Right atrium auricular region (tissue), 2 donors: Measurements from ENCODE around the gene RPS6KL1. TPM values are rescaled to one million over a fixed set of nuclear protein-coding genes. Genes with fewer than 3 reads are reported as not detected.
A peak's percentile ranks its signal among the peaks of the same experiment; 100 is the strongest.

Experiments used
- DNase-seq: peaks from one replicate; pipeline ENCODE4 v3.0.0-alpha.2; 2019; ENCODE audit warnings: low spot score
- H3K27ac ChIP-seq, 2 donors: fragments of 200-600 bp; sonication (generic); 1 replicate in 1 of 2; 2 replicates in 1 of 2; pipeline ENCODE4 v1.5.1; 2016 to 2019
- H3K27me3 ChIP-seq, 2 donors: fragments of 200-600 bp; sonication (generic); one replicate each; pipeline versions ENCODE4 v1.5.1 to v1.6.0; 2017 to 2019
- H3K36me3 ChIP-seq: fragments of 200-600 bp; sonication (generic); one replicate; pipeline ENCODE4 v1.5.1; 2016
- H3K4me1 ChIP-seq, 2 donors: fragments of 200-600 bp; sonication (generic); one replicate each; pipeline versions ENCODE4 v1.5.1 to v1.6.0; 2017 to 2019
- H3K4me3 ChIP-seq, 2 donors: fragments of 200-600 bp; sonication (generic); 1 replicate in 1 of 2; 2 replicates in 1 of 2; pipeline ENCODE4 v1.5.1; 2017 to 2019; ENCODE audit warnings: mild to moderate bottlenecking in 1 of 2, moderate library complexity in 1 of 2
- H3K9me3 ChIP-seq, 2 donors: fragments of 200-600 bp; sonication (generic); one replicate each; pipeline ENCODE4 v1.5.1; 2019
- total RNA-seq, 2 donors: library from RNA; depleted of rRNA; stranded (reverse); fragments of >200 nt; gene quantifications; one replicate each; pipeline ENCODE4 v1.1.0, GENCODE V29; 2016
- TF ChIP-seq, protein P1 (sequence below), 2 donors: fragments of 200-600 bp; sonication (generic); IDR thresholded peaks; one replicate each; pipeline ENCODE4 v1.5.1; 2019; ENCODE audit warnings: antibody characterized with exemption in 2 of 2

Gene RPS6KL1
- total RNA-seq, 2 donors from 2014 or later: 7.6 to 10.3 TPM

DNA sequence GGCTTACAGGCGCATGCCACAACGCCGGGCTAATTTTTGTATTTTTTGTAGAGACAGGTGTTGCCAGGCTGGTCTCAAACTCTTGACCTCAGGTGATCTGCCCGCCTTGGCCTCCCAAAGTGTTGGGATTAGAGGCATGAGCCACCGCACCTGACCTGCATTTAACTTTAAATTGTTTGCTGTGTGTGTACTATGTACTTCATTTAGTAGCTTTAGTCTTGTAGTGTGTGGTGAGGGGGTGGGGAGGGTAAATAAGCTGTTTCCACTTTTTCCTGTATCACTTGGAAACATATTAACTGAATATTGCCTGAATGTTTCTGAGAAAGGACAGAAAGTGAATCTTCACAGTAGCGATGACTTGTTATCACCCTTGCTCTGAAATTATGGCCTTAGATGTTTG lies 32.8 kb downstream of the RPS6KL1 start:
- DNase-seq: no peak
- TF ChIP-seq, protein P1, sequence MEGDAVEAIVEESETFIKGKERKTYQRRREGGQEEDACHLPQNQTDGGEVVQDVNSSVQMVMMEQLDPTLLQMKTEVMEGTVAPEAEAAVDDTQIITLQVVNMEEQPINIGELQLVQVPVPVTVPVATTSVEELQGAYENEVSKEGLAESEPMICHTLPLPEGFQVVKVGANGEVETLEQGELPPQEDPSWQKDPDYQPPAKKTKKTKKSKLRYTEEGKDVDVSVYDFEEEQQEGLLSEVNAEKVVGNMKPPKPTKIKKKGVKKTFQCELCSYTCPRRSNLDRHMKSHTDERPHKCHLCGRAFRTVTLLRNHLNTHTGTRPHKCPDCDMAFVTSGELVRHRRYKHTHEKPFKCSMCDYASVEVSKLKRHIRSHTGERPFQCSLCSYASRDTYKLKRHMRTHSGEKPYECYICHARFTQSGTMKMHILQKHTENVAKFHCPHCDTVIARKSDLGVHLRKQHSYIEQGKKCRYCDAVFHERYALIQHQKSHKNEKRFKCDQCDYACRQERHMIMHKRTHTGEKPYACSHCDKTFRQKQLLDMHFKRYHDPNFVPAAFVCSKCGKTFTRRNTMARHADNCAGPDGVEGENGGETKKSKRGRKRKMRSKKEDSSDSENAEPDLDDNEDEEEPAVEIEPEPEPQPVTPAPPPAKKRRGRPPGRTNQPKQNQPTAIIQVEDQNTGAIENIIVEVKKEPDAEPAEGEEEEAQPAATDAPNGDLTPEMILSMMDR (IDR thresholded peaks at IDR 0.05): no peak
- H3K27me3 ChIP-seq: no peaks in the 10 kb centered on the region
- H3K27ac ChIP-seq: no peak overlapping the region
- H3K4me3 ChIP-seq: no peak overlapping the region
- H3K9me3 ChIP-seq: no peaks in the 10 kb centered on the region
- peaks cover 60% of the 10 kb centered on the region for H3K36me3 ChIP-seq
- H3K4me1 ChIP-seq: peaks cover 0 to 31% of the 10 kb centered on the region in 2 donors

DNA sequence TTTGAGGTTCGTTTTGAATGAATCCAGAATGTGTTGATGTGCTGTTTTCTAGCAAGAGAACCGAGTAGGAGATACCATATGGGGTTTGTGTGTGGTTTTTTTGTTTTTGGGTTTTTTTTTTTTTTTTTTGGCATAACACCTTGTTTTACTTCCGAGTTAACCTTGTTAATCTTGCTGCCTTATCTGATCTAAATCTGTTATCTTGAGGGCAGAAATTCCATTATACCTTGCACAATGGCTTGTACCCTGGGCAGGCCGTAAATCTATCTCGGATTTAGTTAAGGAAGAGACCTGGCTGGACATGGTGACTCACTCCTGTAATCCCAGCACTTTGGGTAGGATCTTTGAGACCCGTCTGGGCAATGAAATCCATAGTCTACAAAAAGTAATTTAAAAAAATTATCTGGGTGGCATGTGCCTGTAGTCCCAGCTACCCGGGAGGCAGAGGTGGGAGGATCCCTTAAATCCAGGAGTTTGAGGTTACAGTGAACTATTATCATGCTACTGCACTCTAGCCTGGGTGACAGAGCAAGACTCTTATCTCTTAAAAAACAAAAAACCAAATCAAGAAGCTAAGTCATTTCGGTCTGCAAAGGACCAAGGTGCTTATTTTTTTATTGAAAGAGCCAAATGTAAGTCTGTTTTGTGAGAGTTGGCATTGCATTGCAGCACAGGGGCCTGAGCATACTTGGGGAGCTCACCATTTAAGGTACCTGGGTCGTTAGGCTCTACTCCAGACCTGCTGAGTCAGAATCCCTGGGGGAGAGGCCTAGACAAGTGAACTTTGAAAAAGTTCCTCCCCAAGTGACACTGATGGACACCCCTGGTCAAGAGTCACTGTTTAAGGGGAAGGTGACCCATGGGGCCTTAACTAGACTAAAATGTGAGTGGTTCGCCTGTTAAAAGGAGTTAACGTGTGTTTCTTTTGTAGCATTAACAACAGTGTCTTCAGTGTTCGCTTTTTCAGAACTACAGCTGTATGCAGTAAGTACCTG lies 34.6 kb downstream of the RPS6KL1 start:
- H3K36me3 ChIP-seq: peaks cover 42% of the 10 kb centered on the region
- H3K27ac ChIP-seq: no peak overlapping the region
- H3K27me3 ChIP-seq: no peaks in the 10 kb centered on the region

DNA sequence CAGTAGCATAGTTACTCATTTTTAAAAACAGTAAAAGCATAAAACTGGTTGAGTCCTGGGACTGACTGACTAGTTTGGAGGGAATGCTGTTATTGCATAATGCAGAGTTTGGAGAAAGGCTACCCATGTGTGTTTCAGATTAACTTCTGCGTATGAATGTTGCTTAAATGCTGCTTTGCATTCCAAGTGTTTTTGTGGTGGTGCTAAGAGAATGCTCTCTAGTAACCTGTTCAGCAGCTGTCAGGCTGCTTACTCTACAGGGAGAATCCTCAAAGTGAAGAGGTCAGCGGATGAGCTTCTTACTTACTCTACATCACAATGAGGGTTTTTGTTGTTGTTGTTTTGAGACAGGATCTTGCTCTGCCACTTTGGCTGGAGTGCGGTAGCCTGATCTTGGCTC lies 37.1 kb downstream of the RPS6KL1 start:
- H3K4me3 ChIP-seq: no peak overlapping the region
- TF ChIP-seq, protein P1 (IDR thresholded peaks at IDR 0.05): no peak
- peaks cover 17% of the 10 kb centered on the region for H3K36me3 ChIP-seq
- no peaks in the 10 kb centered on the region for H3K9me3 ChIP-seq
- H3K27ac ChIP-seq: peak overlapping the region; percentile 1 to 27
- peaks cover 0 to 64% of the 10 kb centered on the region in 2 donors for H3K4me1 ChIP-seq
- no peak for DNase-seq
- no peaks in the 10 kb centered on the region for H3K27me3 ChIP-seq

More for the DNA sequence above, 34.6 kb downstream of the RPS6KL1 start:
- Histone ChIP-seq H3K4me1 (peaks cover 0 to 49% of the 10 kb centered on the region in 2 donors), H3K9me3 (no peaks in the 10 kb centered on the region), H3K4me3 (no peak overlapping the region)
- DNase-seq: no peak
- TF ChIP-seq, protein P1 (IDR thresholded peaks at IDR 0.05): no peak

DNA sequence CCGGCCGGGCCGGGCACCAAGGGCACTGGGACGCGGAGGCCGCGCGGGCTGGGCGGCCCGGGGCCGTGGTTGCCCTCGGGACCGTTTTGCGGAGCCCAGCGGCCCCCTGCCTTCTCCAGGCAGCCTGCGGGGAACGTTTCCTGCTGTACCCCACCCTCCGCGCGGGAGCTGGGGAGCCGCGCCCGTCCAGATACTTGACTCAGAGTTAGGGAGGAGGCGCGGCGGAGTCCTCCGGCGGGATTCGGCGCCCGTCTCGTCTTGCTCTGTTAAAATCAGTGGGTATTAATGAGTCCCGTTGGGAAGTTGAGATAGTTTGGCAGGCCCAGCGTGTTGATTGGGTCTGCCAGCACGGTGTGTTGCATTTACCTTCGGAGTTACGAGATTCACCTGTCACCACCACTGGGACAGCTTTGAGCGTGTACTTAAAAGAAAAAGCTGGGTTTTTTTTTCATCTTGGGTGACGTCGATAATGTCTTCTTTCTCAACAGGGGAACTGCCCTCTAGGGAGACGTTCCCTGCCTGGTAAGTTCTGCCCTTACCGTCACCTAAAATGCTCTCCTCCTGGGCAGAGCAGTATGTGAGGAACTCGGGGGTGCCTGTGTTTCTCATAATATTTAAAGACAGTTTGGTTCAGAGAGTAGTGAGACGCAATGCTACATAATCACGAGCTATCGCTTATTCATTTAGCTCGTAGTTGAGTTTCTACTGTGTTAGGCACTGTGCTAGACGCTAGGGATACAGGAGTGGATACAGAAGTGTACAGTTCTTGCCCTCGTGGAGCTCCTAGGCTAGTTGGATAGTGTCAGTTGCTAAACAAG lies 40.7 kb downstream of the RPS6KL1 start:
- Histone ChIP-seq H3K27ac (peak overlapping the region; percentile 89 to 93), H3K27me3 (no peaks in the 10 kb centered on the region), H3K36me3 (no peaks in the 10 kb centered on the region), H3K9me3 (no peaks in the 10 kb centered on the region), H3K4me1 (peaks cover 0 to 52% of the 10 kb centered on the region in 2 donors), H3K4me3 (peak overlapping the region; percentile 81 to 90)
- no peak for DNase-seq
- TF ChIP-seq, protein P1 (IDR thresholded peaks at IDR 0.05): no peak

DNA sequence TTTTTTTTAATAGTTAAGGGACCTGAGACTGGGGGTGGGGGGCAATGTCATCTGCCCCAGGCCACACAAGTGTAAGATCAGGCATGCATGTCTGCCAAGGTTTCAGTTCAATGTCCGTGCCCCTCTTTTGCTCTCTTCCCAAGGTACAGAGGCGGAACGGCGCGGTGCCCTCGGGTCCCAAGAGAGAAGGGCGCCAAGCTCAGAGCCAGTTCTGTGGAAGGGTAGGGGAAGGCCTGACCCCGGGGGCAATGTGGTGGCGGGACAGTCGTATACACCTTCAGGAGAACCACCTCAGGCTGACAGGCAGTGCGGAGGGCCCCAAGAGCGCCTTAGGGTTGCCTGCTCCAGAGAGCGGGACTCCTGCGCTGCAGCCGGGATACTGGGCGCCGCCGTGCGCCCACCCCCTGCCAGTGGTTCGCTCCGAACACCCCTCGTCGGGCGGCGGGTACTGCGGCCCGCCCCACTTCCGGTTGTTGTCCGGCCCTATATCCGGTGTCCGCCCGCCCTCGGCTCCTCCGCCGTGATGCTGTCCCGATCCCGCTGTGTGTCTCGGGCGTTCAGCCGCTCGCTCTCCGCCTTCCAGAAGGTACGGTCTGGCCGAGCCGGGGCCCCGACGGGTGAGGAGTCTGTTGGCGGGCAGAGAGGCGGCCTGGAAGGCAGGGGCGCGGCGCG lies 41.5 kb downstream of the RPS6KL1 start, which contains the start of gene DLST:
DLST (plus strand) TSS at position 486 of the 672 bp plus-strand sequence; CDS start at position 524, 38 bp downstream.
- Histone ChIP-seq H3K4me1 (peaks cover 0 to 47% of the 10 kb centered on the region in 2 donors), H3K27ac (peak within 1 kb of the TSS; percentile 89 to 93), H3K9me3 (no peaks in the 10 kb centered on the region), H3K27me3 (no peaks in the 10 kb centered on the region), H3K4me3 (peak within 1 kb of the TSS; percentile 81 to 90), H3K36me3 (no peaks in the 10 kb centered on the region)
- TF ChIP-seq, protein P1 (IDR thresholded peaks at IDR 0.05): no peak
- peak; percentile 85 for DNase-seq
